Fibroblast of upper back skin (primary cell): ENCODE results near the gene KRT82.
"Not testable (repeated sequence)": the region's sequence is repeated elsewhere in the genome, so short reads cannot be mapped to it uniquely, and the experiment has no call there.

Experiments used
- DNase-seq: peaks from one replicate; pipeline ENCODE4 v3.0.0-alpha.2; 2013

The KRT82 gene

GRCh38 chr12:52356762-52357580 lies 49.2 kb downstream of the KRT82 start:
- no peak for DNase-seq

GRCh38 chr12:52356031-52356761 lies 49.9 kb downstream of the KRT82 start:
- DNase-seq = no peak

GRCh38 chr12:52355176-52355575 lies 51.0 kb downstream of the KRT82 start:
- no peak for DNase-seq

GRCh38 chr12:52354200-52354599 lies 51.9 kb downstream of the KRT82 start:
- no peak for DNase-seq

GRCh38 chr12:52353766-52354165 lies 52.4 kb downstream of the KRT82 start:
- no peak for DNase-seq

- no peak for DNase-seq
Measured at GRCh38 chr12:52352951-52353350, 53.2 kb downstream of the KRT82 start.

- no peak for DNase-seq
Measured at GRCh38 chr12:52351196-52352059, 54.7 kb downstream of the KRT82 start.

GRCh38 chr12:52350786-52351185 lies 55.3 kb downstream of the KRT82 start:
- DNase-seq = no peak

GRCh38 chr12:52350021-52350620 lies 56.0 kb downstream of the KRT82 start:
- no peak for DNase-seq

- no peak for DNase-seq
Measured at GRCh38 chr12:52349196-52349595, 56.9 kb downstream of the KRT82 start.

GRCh38 chr12:52347551-52348510 lies 58.3 kb downstream of the KRT82 start:
- no peak for DNase-seq

- DNase-seq = no peak
Measured at GRCh38 chr12:52347016-52347415, 59.1 kb downstream of the KRT82 start.

- no peak for DNase-seq
Measured at GRCh38 chr12:52346593-52346992, 59.5 kb downstream of the KRT82 start.

- DNase-seq = not testable (repeated sequence)
Measured at GRCh38 chr12:52345041-52345440, 61.1 kb downstream of the KRT82 start.

GRCh38 chr12:52344111-52344510 lies 62.0 kb downstream of the KRT82 start:
- no peak for DNase-seq
